H1 (cell line): ENCODE results near the gene MACROH2A1. TPM values are rescaled to one million over a fixed set of nuclear protein-coding genes. Genes with fewer than 3 reads are reported as not detected.

Source experiments
- ATF3 ChIP-seq: IDR thresholded peaks from 2 replicates; pipeline ENCODE4 v1.6.1; 2011; ENCODE audit warnings: low read depth, mild to moderate bottlenecking, low read length; ENCODE audit not compliant: insufficient read depth
- BCL11A ChIP-seq, 2 experiments: IDR thresholded peaks; one replicate each; pipeline ENCODE4 v1.6.1; 2011; ENCODE audit warnings: low read depth in 2 of 2, low read length in 2 of 2, mild to moderate bottlenecking in 2 of 2
- BRCA1 ChIP-seq: IDR thresholded peaks from 2 replicates; pipeline ENCODE4 v1.6.1; 2012; ENCODE audit warnings: low read depth, low read length, improper control_type of control experiment
- CEBPB ChIP-seq: IDR thresholded peaks from 2 replicates; pipeline ENCODE4 v1.6.1; 2012; ENCODE audit warnings: low read depth, low read length
- EP300 ChIP-seq, 2 experiments: IDR thresholded peaks; 1 replicate in 1 of 2; 2 replicates in 1 of 2; pipeline ENCODE4 v1.6.1; 2011 to 2012; ENCODE audit warnings: low read depth in 2 of 2, low read length in 2 of 2, mild to moderate bottlenecking in 2 of 2, borderline replicate concordance in 1 of 2, inconsistent platforms in 1 of 2, moderate library complexity in 1 of 2
- SP1 ChIP-seq: IDR thresholded peaks from 2 replicates; pipeline ENCODE4 v1.6.1; 2011; ENCODE audit warnings: low read depth, low read length
- SP2 ChIP-seq: IDR thresholded peaks from 2 replicates; pipeline ENCODE4 v1.6.1; 2012; ENCODE audit warnings: mild to moderate bottlenecking, low read length, inconsistent platforms
- SP4 ChIP-seq: IDR thresholded peaks from 2 replicates; pipeline ENCODE4 v1.6.1; 2012; ENCODE audit warnings: low read length, inconsistent platforms
- SUZ12 ChIP-seq: fragments of 200-600 bp; sonication (generic); IDR thresholded peaks from 2 replicates; pipeline ENCODE4 v1.6.1; 2012; ENCODE audit warnings: mild to moderate bottlenecking, inconsistent platforms, low read length, moderate library complexity, mixed read lengths
- polyA plus RNA-seq, 7 experiments: library from polyadenylated mRNA; depleted of rRNA in 3 of 7; stranded (reverse) in 5 of 7; unstranded in 2 of 7; fragments of >200 nt in 5 of 7; fragments of 200-250 nt in 2 of 7; gene quantifications; 1 replicate in 5 of 7; 2 replicates in 1 of 7; 4 replicates in 1 of 7; pipeline versions ENCODE4 v1.2.1 to v1.2.3, GENCODE V29; 2011 to 2013; ENCODE audit warnings: missing spikeins in 2 of 7, mixed read lengths in 2 of 7
- total RNA-seq: library from RNA; stranded (reverse); fragmentation: NEBNext Ultra II Directional; extraction: Animal tissue kit (Norgen Biotek cat#: 25700); gene quantifications from 2 replicates; pipeline ENCODE4 v1.2.1, GENCODE V29; 2021
- TF ChIP-seq, protein P1 (sequence below): fragments of 300-600 bp; sonication (generic); IDR thresholded peaks from 2 replicates; pipeline ENCODE4 v1.7.1; 2012; ENCODE audit warnings: low read length, moderate library complexity, mild to moderate bottlenecking, inconsistent platforms; ENCODE audit not compliant: insufficient replicate concordance

The MACROH2A1 gene
- total and polyA plus RNA-seq, 2 of the 8 experiments (the other 6 are each of a cell fraction or from before 2014, with no cell fraction given) = 60.0 to 92.3 TPM

GRCh38 chr5:135425641-135426040 lies 26.6 kb upstream of the MACROH2A1 start (continued):
- TF ChIP-seq, protein P1, sequence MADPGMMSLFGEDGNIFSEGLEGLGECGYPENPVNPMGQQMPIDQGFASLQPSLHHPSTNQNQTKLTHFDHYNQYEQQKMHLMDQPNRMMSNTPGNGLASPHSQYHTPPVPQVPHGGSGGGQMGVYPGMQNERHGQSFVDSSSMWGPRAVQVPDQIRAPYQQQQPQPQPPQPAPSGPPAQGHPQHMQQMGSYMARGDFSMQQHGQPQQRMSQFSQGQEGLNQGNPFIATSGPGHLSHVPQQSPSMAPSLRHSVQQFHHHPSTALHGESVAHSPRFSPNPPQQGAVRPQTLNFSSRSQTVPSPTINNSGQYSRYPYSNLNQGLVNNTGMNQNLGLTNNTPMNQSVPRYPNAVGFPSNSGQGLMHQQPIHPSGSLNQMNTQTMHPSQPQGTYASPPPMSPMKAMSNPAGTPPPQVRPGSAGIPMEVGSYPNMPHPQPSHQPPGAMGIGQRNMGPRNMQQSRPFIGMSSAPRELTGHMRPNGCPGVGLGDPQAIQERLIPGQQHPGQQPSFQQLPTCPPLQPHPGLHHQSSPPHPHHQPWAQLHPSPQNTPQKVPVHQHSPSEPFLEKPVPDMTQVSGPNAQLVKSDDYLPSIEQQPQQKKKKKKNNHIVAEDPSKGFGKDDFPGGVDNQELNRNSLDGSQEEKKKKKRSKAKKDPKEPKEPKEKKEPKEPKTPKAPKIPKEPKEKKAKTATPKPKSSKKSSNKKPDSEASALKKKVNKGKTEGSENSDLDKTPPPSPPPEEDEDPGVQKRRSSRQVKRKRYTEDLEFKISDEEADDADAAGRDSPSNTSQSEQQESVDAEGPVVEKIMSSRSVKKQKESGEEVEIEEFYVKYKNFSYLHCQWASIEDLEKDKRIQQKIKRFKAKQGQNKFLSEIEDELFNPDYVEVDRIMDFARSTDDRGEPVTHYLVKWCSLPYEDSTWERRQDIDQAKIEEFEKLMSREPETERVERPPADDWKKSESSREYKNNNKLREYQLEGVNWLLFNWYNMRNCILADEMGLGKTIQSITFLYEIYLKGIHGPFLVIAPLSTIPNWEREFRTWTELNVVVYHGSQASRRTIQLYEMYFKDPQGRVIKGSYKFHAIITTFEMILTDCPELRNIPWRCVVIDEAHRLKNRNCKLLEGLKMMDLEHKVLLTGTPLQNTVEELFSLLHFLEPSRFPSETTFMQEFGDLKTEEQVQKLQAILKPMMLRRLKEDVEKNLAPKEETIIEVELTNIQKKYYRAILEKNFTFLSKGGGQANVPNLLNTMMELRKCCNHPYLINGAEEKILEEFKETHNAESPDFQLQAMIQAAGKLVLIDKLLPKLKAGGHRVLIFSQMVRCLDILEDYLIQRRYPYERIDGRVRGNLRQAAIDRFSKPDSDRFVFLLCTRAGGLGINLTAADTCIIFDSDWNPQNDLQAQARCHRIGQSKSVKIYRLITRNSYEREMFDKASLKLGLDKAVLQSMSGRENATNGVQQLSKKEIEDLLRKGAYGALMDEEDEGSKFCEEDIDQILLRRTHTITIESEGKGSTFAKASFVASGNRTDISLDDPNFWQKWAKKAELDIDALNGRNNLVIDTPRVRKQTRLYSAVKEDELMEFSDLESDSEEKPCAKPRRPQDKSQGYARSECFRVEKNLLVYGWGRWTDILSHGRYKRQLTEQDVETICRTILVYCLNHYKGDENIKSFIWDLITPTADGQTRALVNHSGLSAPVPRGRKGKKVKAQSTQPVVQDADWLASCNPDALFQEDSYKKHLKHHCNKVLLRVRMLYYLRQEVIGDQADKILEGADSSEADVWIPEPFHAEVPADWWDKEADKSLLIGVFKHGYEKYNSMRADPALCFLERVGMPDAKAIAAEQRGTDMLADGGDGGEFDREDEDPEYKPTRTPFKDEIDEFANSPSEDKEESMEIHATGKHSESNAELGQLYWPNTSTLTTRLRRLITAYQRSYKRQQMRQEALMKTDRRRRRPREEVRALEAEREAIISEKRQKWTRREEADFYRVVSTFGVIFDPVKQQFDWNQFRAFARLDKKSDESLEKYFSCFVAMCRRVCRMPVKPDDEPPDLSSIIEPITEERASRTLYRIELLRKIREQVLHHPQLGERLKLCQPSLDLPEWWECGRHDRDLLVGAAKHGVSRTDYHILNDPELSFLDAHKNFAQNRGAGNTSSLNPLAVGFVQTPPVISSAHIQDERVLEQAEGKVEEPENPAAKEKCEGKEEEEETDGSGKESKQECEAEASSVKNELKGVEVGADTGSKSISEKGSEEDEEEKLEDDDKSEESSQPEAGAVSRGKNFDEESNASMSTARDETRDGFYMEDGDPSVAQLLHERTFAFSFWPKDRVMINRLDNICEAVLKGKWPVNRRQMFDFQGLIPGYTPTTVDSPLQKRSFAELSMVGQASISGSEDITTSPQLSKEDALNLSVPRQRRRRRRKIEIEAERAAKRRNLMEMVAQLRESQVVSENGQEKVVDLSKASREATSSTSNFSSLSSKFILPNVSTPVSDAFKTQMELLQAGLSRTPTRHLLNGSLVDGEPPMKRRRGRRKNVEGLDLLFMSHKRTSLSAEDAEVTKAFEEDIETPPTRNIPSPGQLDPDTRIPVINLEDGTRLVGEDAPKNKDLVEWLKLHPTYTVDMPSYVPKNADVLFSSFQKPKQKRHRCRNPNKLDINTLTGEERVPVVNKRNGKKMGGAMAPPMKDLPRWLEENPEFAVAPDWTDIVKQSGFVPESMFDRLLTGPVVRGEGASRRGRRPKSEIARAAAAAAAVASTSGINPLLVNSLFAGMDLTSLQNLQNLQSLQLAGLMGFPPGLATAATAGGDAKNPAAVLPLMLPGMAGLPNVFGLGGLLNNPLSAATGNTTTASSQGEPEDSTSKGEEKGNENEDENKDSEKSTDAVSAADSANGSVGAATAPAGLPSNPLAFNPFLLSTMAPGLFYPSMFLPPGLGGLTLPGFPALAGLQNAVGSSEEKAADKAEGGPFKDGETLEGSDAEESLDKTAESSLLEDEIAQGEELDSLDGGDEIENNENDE = no peak
- TF ChIP-seq SP2 (no peak), SP1 (no peak), SP4 (no peak), ATF3 (no peak), BRCA1 (no peak), CEBPB (no peak), SUZ12 (no peak), EP300 (IDR thresholded peaks at IDR 0.05; ENCODE audit: borderline replicate concordance in 1 of 2, low read depth in 2 of 2, low read length in 2 of 2) (no peak), BCL11A (IDR thresholded peaks at IDR 0.05; ENCODE audit: low read depth in 2 of 2, low read length in 2 of 2) (no peak)
